ENCODE measurements around the gene FOXP1. TPM values are rescaled to one million over a fixed set of nuclear protein-coding genes. Genes with fewer than 3 reads are reported as not detected.

FOXP1 gene
- polyA plus RNA-seq, 1 donor from 2014 or later, result 5.6 TPM

DNA sequence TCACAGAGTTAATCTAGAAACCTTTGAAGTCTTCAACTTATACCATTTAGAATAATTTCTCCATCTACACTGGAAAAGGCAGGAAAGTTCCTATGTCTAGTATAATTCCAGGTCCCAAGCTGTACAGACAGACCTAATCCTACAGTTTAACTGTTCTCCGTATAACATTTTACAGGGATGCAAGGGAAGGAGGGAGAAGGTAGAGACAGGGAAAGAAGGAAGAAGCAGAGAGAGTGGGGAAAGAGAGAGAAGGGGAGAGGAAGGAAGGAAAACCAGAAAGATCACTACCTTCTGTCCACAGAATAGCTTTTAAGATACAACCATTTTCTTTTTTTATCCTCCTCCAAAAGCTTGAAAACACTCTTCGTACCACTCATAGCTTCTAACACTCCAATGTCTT, 185.8 kb downstream of the FOXP1 start (continued):
- TF ChIP-seq, protein P1, sequence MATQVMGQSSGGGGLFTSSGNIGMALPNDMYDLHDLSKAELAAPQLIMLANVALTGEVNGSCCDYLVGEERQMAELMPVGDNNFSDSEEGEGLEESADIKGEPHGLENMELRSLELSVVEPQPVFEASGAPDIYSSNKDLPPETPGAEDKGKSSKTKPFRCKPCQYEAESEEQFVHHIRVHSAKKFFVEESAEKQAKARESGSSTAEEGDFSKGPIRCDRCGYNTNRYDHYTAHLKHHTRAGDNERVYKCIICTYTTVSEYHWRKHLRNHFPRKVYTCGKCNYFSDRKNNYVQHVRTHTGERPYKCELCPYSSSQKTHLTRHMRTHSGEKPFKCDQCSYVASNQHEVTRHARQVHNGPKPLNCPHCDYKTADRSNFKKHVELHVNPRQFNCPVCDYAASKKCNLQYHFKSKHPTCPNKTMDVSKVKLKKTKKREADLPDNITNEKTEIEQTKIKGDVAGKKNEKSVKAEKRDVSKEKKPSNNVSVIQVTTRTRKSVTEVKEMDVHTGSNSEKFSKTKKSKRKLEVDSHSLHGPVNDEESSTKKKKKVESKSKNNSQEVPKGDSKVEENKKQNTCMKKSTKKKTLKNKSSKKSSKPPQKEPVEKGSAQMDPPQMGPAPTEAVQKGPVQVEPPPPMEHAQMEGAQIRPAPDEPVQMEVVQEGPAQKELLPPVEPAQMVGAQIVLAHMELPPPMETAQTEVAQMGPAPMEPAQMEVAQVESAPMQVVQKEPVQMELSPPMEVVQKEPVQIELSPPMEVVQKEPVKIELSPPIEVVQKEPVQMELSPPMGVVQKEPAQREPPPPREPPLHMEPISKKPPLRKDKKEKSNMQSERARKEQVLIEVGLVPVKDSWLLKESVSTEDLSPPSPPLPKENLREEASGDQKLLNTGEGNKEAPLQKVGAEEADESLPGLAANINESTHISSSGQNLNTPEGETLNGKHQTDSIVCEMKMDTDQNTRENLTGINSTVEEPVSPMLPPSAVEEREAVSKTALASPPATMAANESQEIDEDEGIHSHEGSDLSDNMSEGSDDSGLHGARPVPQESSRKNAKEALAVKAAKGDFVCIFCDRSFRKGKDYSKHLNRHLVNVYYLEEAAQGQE (IDR thresholded peaks at IDR 0.05; ENCODE audit: borderline replicate concordance), result no peak

DNA sequence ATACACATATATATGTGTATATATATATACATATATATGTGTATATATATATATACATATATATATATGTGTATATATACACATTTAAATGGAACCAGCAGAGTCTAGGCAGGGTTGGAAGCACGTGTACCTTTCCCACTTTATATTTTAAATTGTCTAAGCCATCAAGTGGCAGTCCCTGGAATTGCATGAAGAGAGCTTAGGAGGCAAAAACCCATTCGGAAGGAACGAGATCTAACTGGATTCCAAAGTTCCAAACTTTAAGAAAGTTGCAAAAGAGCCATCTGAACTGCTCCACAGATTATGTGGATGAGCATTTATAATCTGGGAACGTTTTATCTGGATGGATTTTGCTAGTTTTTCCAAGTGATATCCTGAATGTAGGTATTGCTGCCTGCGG, 186.5 kb downstream of the FOXP1 start:
- Histone ChIP-seq H3K36me3 (ENCODE audit: insufficient read depth, low read length) (no peaks in the 10 kb centered on the region), H3K9me3 (ENCODE audit: low read length) (no peaks in the 10 kb centered on the region)

DNA sequence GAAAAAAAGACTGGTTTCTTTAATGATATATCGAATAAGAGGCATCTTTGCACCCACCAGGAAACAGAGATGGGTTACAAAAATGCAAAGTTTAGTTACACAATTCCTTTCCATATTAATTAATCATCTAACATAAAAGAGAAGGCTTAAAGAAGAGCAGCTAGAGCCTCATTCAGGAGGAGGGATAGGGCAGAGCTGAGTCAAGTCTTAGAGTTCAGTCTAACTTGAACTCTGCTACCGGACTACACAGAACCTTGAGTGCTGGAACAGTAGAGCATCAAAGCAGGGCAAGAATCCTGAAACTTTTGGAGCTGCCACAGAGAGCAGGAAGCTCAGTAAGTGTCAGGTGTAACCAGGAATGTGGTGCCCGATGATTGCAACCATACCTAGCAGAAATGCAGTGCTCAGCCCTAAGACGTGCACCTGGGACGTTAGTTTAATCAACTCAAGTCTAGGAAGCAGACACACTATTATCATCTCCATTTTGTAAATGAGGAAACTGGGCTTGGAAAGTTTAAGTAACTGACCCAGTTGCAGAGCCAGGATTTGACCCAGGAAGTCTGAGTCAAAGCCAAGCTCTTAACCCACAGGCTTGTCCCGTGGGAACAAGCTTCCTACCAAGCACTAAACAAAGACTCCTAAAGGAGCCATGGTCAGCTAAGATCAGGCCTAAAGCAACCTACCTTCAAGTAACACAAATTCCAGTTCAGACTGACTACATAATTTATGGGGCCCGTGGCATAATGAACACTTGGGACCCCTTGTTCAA, 187.4 kb downstream of the FOXP1 start:
- Histone ChIP-seq H4K20me1 (ENCODE audit: insufficient read depth) (no peaks in the 10 kb centered on the region), H3K27ac (ENCODE audit: low read length) (no peak overlapping the region)
- TF ChIP-seq EZH2 (IDR thresholded peaks at IDR 0.05; ENCODE audit: borderline replicate concordance, insufficient read depth, low read length, poor library complexity, severe bottlenecking) (no peak), MXI1 (conservative IDR thresholded peaks at IDR 0.05; ENCODE audit: poor library complexity, severe bottlenecking) (no peak)
- TF ChIP-seq, protein P2, sequence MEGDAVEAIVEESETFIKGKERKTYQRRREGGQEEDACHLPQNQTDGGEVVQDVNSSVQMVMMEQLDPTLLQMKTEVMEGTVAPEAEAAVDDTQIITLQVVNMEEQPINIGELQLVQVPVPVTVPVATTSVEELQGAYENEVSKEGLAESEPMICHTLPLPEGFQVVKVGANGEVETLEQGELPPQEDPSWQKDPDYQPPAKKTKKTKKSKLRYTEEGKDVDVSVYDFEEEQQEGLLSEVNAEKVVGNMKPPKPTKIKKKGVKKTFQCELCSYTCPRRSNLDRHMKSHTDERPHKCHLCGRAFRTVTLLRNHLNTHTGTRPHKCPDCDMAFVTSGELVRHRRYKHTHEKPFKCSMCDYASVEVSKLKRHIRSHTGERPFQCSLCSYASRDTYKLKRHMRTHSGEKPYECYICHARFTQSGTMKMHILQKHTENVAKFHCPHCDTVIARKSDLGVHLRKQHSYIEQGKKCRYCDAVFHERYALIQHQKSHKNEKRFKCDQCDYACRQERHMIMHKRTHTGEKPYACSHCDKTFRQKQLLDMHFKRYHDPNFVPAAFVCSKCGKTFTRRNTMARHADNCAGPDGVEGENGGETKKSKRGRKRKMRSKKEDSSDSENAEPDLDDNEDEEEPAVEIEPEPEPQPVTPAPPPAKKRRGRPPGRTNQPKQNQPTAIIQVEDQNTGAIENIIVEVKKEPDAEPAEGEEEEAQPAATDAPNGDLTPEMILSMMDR (IDR thresholded peaks at IDR 0.05; ENCODE audit: poor library complexity, severe bottlenecking), result no peak

More for the DNA sequence above, 186.5 kb downstream of the FOXP1 start:
- Histone ChIP-seq H3K4me2 (ENCODE audit: low read length) (no peak overlapping the region), H3K4me3 (ENCODE audit: low read length) (no peak overlapping the region), H2AFZ (ENCODE audit: low read depth, low read length) (no peak overlapping the region), H4K20me1 (ENCODE audit: insufficient read depth) (no peaks in the 10 kb centered on the region), H3F3A (ENCODE audit: insufficient read depth, low read length, poor library complexity, severe bottlenecking) (no peaks in the 10 kb centered on the region), H3K27me3 (ENCODE audit: insufficient read depth, low read depth, low read length) (no peaks in the 10 kb centered on the region), H3K79me2 (replicated peaks; ENCODE audit: insufficient read depth, low read length) (no peaks in the 10 kb centered on the region), H3K27ac (ENCODE audit: low read length) (no peak overlapping the region), H3K9me2 (ENCODE audit: insufficient read depth, low read length) (no peaks in the 10 kb centered on the region), H3K9ac (ENCODE audit: low read length) (no peak overlapping the region)
- TF ChIP-seq MXI1 (conservative IDR thresholded peaks at IDR 0.05; ENCODE audit: poor library complexity, severe bottlenecking) (no peak), EZH2 (IDR thresholded peaks at IDR 0.05; ENCODE audit: borderline replicate concordance, insufficient read depth, low read length, poor library complexity, severe bottlenecking) (no peak), TAF1 (IDR thresholded peaks at IDR 0.05; ENCODE audit: low read depth) (no peak), RAD21 (conservative IDR thresholded peaks at IDR 0.05) (peak; percentile 18)
- TF ChIP-seq, protein P2 (IDR thresholded peaks at IDR 0.05; ENCODE audit: poor library complexity, severe bottlenecking), result peak; percentile 32

More for the DNA sequence above, 187.4 kb downstream of the FOXP1 start:
- Histone ChIP-seq H3K9ac (ENCODE audit: low read length) (no peak overlapping the region), H3K79me2 (replicated peaks; ENCODE audit: insufficient read depth, low read length) (no peaks in the 10 kb centered on the region), H3K4me2 (ENCODE audit: low read length) (no peak overlapping the region), H2AFZ (ENCODE audit: low read depth, low read length) (no peak overlapping the region), H3K9me3 (ENCODE audit: low read length) (no peaks in the 10 kb centered on the region), H3K36me3 (ENCODE audit: insufficient read depth, low read length) (no peaks in the 10 kb centered on the region), H3K9me2 (ENCODE audit: insufficient read depth, low read length) (no peaks in the 10 kb centered on the region), H3K27me3 (ENCODE audit: insufficient read depth, low read depth, low read length) (no peaks in the 10 kb centered on the region), H3F3A (ENCODE audit: insufficient read depth, low read length, poor library complexity, severe bottlenecking) (no peaks in the 10 kb centered on the region), H3K4me3 (ENCODE audit: low read length) (no peak overlapping the region)
